Right renal pelvis (tissue), 4 donors: ENCODE data around the gene SPDYE17. TPM values are rescaled to one million over a fixed set of nuclear protein-coding genes. Genes with fewer than 3 reads are reported as not detected.
"Not testable (repeated sequence)": the region's sequence is repeated elsewhere in the genome, so short reads cannot be mapped to it uniquely, and the experiment has no call there.

Experiments
- DNase-seq, 4 donors: peaks; one replicate each; pipeline ENCODE4 v3.0.0-alpha.2; 2013; ENCODE audit warnings: low read depth in 4 of 4, low spot score in 3 of 4, missing footprints in 1 of 4
- polyA plus RNA-seq, 4 donors: library from polyadenylated mRNA; unstranded; fragments of 120-200 nt; gene quantifications; one replicate each; pipeline ENCODE4 v1.2.1, GENCODE V29; 2013; ENCODE audit not compliant: insufficient read length in 4 of 4

Gene SPDYE17
- polyA plus RNA-seq, 4 donors = not detected

GRCh38 chr7:76999474-77000107 is 32.6 kb downstream of the SPDYE17 start:
- not testable (repeated sequence) for DNase-seq

GRCh38 chr7:76998764-76999450 is 33.3 kb downstream of the SPDYE17 start:
- not testable (repeated sequence) for DNase-seq

GRCh38 chr7:76998285-76998589 is 33.9 kb downstream of the SPDYE17 start:
- DNase-seq = no peak

GRCh38 chr7:76997381-76998284 is 34.5 kb downstream of the SPDYE17 start:
- DNase-seq = no peak

- DNase-seq = not testable (repeated sequence)
Measured at GRCh38 chr7:76996932-76997331, 35.2 kb downstream of the SPDYE17 start.

- not testable (repeated sequence) for DNase-seq
Measured at GRCh38 chr7:76994286-76994685, 37.9 kb downstream of the SPDYE17 start.

- DNase-seq = not testable (repeated sequence)
Measured at GRCh38 chr7:76993831-76994230, 38.3 kb downstream of the SPDYE17 start.

GRCh38 chr7:76992871-76993270 is 39.3 kb downstream of the SPDYE17 start:
- DNase-seq = not testable (repeated sequence)

- not testable (repeated sequence) for DNase-seq
Measured at GRCh38 chr7:76992204-76992603, 40.0 kb downstream of the SPDYE17 start.

GRCh38 chr7:76990202-76990601 is 42.0 kb downstream of the SPDYE17 start:
- not testable (repeated sequence) for DNase-seq

- DNase-seq = not testable (repeated sequence)
Measured at GRCh38 chr7:76985924-76986717, 46.0 kb downstream of the SPDYE17 start.

GRCh38 chr7:76984784-76985136 is 47.4 kb downstream of the SPDYE17 start:
- DNase-seq = not testable (repeated sequence)

- DNase-seq = not testable (repeated sequence)
Measured at GRCh38 chr7:76983937-76984783, 48.0 kb downstream of the SPDYE17 start.

GRCh38 chr7:76983333-76983732 is 48.8 kb downstream of the SPDYE17 start:
- not testable (repeated sequence) for DNase-seq

- DNase-seq = not testable (repeated sequence)
Measured at GRCh38 chr7:76982501-76982900, 49.7 kb downstream of the SPDYE17 start.

GRCh38 chr7:76981187-76981970 is 50.8 kb downstream of the SPDYE17 start:
- DNase-seq = not testable (repeated sequence)

- DNase-seq = not testable (repeated sequence)
Measured at GRCh38 chr7:76980576-76980975, 51.6 kb downstream of the SPDYE17 start.

- not testable (repeated sequence) for DNase-seq
Measured at GRCh38 chr7:76977761-76978367, 54.3 kb downstream of the SPDYE17 start.
